ENCODE data around the gene TRIO.

- no peak for TF ChIP-seq ZNF274 (IDR thresholded peaks at IDR 0.05; ENCODE audit: low read depth, low read length)
- TF ChIP-seq YY1 (IDR thresholded peaks at IDR 0.05; ENCODE audit: insufficient read depth, insufficient read length) = no peak
- TF ChIP-seq SUZ12 (IDR thresholded peaks at IDR 0.05; ENCODE audit: extremely low read depth, insufficient read depth, insufficient read length) = no peak
Measured at GRCh38 chr5:14125262-14125661, 17.9 kb upstream of the TRIO start.
